MCF 10A (cell line): ENCODE measurements around the gene SLC38A10. TPM values are rescaled to one million over a fixed set of nuclear protein-coding genes. Genes with fewer than 3 reads are reported as not detected.

Experiments used
- BruUV-seq: library from RNA; stranded (reverse); fragments of 400-500 nt; replicated peaks from 2 replicates; lab custom pipeline; 2021; lab: Mats Ljungman, UMichigan
- CTCF ChIA-PET: fragments of 300-600 bp; sonication (Branson Sonifier 250); formaldehyde crosslinking; extraction: SDS; loops from one replicate; lab custom pipeline; 2021; ENCODE audit warnings: antibody characterized with exemption, inconsistent platforms; lab: Yijun Ruan, JAX
- POLR2A ChIA-PET: fragments of 300-600, 350-650 bp; sonication (Branson Sonifier 250); formaldehyde crosslinking; extraction: SDS; loops from one replicate; lab custom pipeline; 2020; ENCODE audit warnings: antibody characterized with exemption, inconsistent platforms; lab: Yijun Ruan, JAX
- DNase-seq: peaks from one replicate; pipeline ENCODE4 v3.0.0-alpha.2; 2018; ENCODE audit not compliant: unreplicated experiment
- H3K27ac Mint-ChIP-seq: one replicate; pipeline ENCODE4 v1.8.0; 2022; ENCODE audit warnings: mild to moderate bottlenecking, low read depth, mixed read lengths; ENCODE audit not compliant: unreplicated experiment
- H3K27me3 Mint-ChIP-seq: one replicate; pipeline ENCODE4 v1.8.0; 2022; ENCODE audit warnings: mixed read lengths; ENCODE audit not compliant: insufficient read depth, unreplicated experiment
- H3K36me3 Mint-ChIP-seq: one replicate; pipeline ENCODE4 v1.8.0; 2022; ENCODE audit warnings: mild to moderate bottlenecking, moderate library complexity, mixed read lengths; ENCODE audit not compliant: insufficient read depth, unreplicated experiment
- H3K4me1 Mint-ChIP-seq: one replicate; pipeline ENCODE4 v1.8.0; 2022; ENCODE audit warnings: mixed read lengths; ENCODE audit not compliant: insufficient read depth, unreplicated experiment
- H3K4me3 Mint-ChIP-seq: one replicate; pipeline ENCODE4 v1.8.0; 2022; ENCODE audit warnings: mild to moderate bottlenecking, moderate library complexity, mixed read lengths; ENCODE audit not compliant: unreplicated experiment
- H3K9me3 Mint-ChIP-seq: one replicate; pipeline ENCODE4 v1.8.0; 2022; ENCODE audit warnings: mixed read lengths; ENCODE audit not compliant: unreplicated experiment
- CTCF ChIP-seq: fragments of 200-600 bp; IDR thresholded peaks from one replicate; pipeline ENCODE4 v1.8.0; 2022; ENCODE audit warnings: antibody characterized with exemption, mild to moderate bottlenecking; ENCODE audit not compliant: unreplicated experiment
- intact Hi-C: fragments of 100-400 bp; cut with micrococcal nuclease; formaldehyde crosslinking; loops from 2 replicates; pipeline ENCODE4 v1.14.1; 2022
- total RNA-seq: library from RNA; stranded (reverse); gene quantifications from 2 replicates; pipeline ENCODE4 v1.2.3, GENCODE V29; 2022

Gene SLC38A10
- total RNA-seq, 1 experiment from 2014 or later, result 98.2 TPM

GRCh38 chr17:81317530-81317821 is 22.4 kb upstream of the SLC38A10 start:
- CTCF ChIA-PET, result interaction anchor here (0.6 kb wide), 2 partner anchors 16 to 277 kb away, joined by 3 to 4 read pairs; no protein-coding TSS in a partner anchor
- BruUV-seq, result no TSS peak
- Mint-ChIP-seq H3K9me3 (no peaks in the 10 kb centered on the region), H3K4me3 (no peak overlapping the region), H3K36me3 (peaks cover 4% of the 10 kb centered on the region), H3K27me3 (no peaks in the 10 kb centered on the region), H3K4me1 (peaks cover 10% of the 10 kb centered on the region), H3K27ac (no peak overlapping the region)
- POLR2A ChIA-PET, result no interaction called here
- no peak for TF ChIP-seq CTCF
- intact Hi-C loops, result no loop called here
- no peak for DNase-seq

GRCh38 chr17:81315885-81316391 is 20.8 kb upstream of the SLC38A10 start:
- H3K27ac Mint-ChIP-seq, result no peak overlapping the region
- no peak for TF ChIP-seq CTCF
- ChIA-PET CTCF (interaction anchor here (1.0 to 1.1 kb wide), 2 partner anchors 19 to 169 kb away, joined by 3 read pairs; no protein-coding TSS in a partner anchor), POLR2A (interaction anchor here (0.9 kb wide), 1 partner anchor 24 kb away, joined by 3 read pairs; no protein-coding TSS in a partner anchor)
- H3K27me3 Mint-ChIP-seq, result no peaks in the 10 kb centered on the region
- BruUV-seq, result no TSS peak
- peaks cover 4% of the 10 kb centered on the region for H3K36me3 Mint-ChIP-seq
- intact Hi-C loops, result no loop called here
- no peaks in the 10 kb centered on the region for H3K9me3 Mint-ChIP-seq
- DNase-seq, result no peak
- H3K4me1 Mint-ChIP-seq, result peaks cover 10% of the 10 kb centered on the region
- no peak overlapping the region for H3K4me3 Mint-ChIP-seq

- Mint-ChIP-seq H3K27me3 (no peaks in the 10 kb centered on the region), H3K4me3 (no peak overlapping the region), H3K36me3 (peaks cover 4% of the 10 kb centered on the region), H3K27ac (no peak overlapping the region), H3K4me1 (peaks cover 10% of the 10 kb centered on the region), H3K9me3 (no peaks in the 10 kb centered on the region)
- CTCF ChIA-PET, result no interaction called here
- DNase-seq, result no peak
- intact Hi-C loops, result no loop called here
- TF ChIP-seq CTCF, result no peak
- POLR2A ChIA-PET, result no interaction called here
- BruUV-seq, result no TSS peak
Measured at GRCh38 chr17:81315129-81315884, 20.2 kb upstream of the SLC38A10 start.

- Mint-ChIP-seq H3K36me3 (peaks cover 4% of the 10 kb centered on the region), H3K27me3 (no peaks in the 10 kb centered on the region), H3K9me3 (no peaks in the 10 kb centered on the region), H3K4me1 (peaks cover 10% of the 10 kb centered on the region), H3K27ac (no peak overlapping the region), H3K4me3 (no peak overlapping the region)
- no peak for TF ChIP-seq CTCF
- DNase-seq, result no peak
- no TSS peak for BruUV-seq
- ChIA-PET POLR2A (interaction anchor here (0.6 kb wide), 2 partner anchors 19 to 75 kb away, joined by 3 read pairs; partner anchors contain the start of gene SLC38A10), CTCF (no interaction called here)
- intact Hi-C loops, result no loop called here
Measured at GRCh38 chr17:81314398-81315081, 19.4 kb upstream of the SLC38A10 start.
